HepG2 (cell line): ENCODE results near the gene ZNF341. TPM values are rescaled to one million over a fixed set of nuclear protein-coding genes. Genes with fewer than 3 reads are reported as not detected.

ENCODE experiments used
- ELF3 ChIP-seq: IDR thresholded peaks from 2 replicates; pipeline ENCODE4 v1.6.1; 2016; ENCODE audit warnings: missing genetic modification reagents, missing compliant biosample characterization
- GFI1 ChIP-seq: sonication (generic); formaldehyde crosslinking; IDR thresholded peaks from 2 replicates; pipeline ENCODE4 v1.5.0; 2020; ENCODE audit warnings: missing genetic modification reagents, mild to moderate bottlenecking, borderline replicate concordance
- NRL ChIP-seq: sonication (generic); formaldehyde crosslinking; IDR thresholded peaks from 2 replicates; pipeline ENCODE4 v1.5.0; 2020; ENCODE audit warnings: missing genetic modification reagents, mild to moderate bottlenecking, moderate library complexity, borderline replicate concordance
- PLRG1 ChIP-seq: fragments of 450-650 bp; conservative IDR thresholded peaks from 2 replicates; pipeline ENCODE4 v1.6.1; 2016
- SETDB1 ChIP-seq: sonication (generic); formaldehyde crosslinking; IDR thresholded peaks from 2 replicates; pipeline ENCODE4 v1.5.1; 2020; ENCODE audit warnings: missing genetic modification reagents, mild to moderate bottlenecking, borderline replicate concordance
- SSRP1 ChIP-seq: IDR thresholded peaks from 2 replicates; pipeline ENCODE4 v1.6.1; 2016; ENCODE audit warnings: control low read depth
- ZBTB7B ChIP-seq: sonication (generic); formaldehyde crosslinking; IDR thresholded peaks from 2 replicates; pipeline ENCODE4 v1.4.0; 2020; ENCODE audit warnings: missing genetic modification reagents
- ZFP62 ChIP-seq: sonication (generic); formaldehyde crosslinking; IDR thresholded peaks from 2 replicates; pipeline ENCODE4 v1.4.0; 2020; ENCODE audit warnings: missing genetic modification reagents
- ZKSCAN5 ChIP-seq: sonication (generic); formaldehyde crosslinking; IDR thresholded peaks from 2 replicates; pipeline ENCODE4 v1.5.1; 2020; ENCODE audit warnings: mild to moderate bottlenecking, missing genetic modification reagents
- ZMYM2 ChIP-seq: sonication (generic); formaldehyde crosslinking; IDR thresholded peaks from 2 replicates; pipeline ENCODE4 v1.8.0; 2022; ENCODE audit warnings: mild to moderate bottlenecking, missing genetic modification reagents
- ZNF136 ChIP-seq: sonication (generic); formaldehyde crosslinking; IDR thresholded peaks from 2 replicates; pipeline ENCODE4 v1.8.1; 2022; ENCODE audit warnings: low read depth, mild to moderate bottlenecking, moderate library complexity, missing genetic modification reagents
- ZNF263 ChIP-seq: sonication (generic); formaldehyde crosslinking; IDR thresholded peaks from 2 replicates; pipeline ENCODE4 v1.4.0; 2020; ENCODE audit warnings: missing genetic modification reagents
- ZNF510 ChIP-seq: sonication (generic); formaldehyde crosslinking; IDR thresholded peaks from 2 replicates; pipeline ENCODE4 v1.4.0; 2020; ENCODE audit warnings: low read depth, mild to moderate bottlenecking, missing genetic modification reagents
- ZNF550 ChIP-seq: sonication (generic); formaldehyde crosslinking; IDR thresholded peaks from 2 replicates; pipeline ENCODE4 v1.4.0; 2020; ENCODE audit warnings: mild to moderate bottlenecking, missing genetic modification reagents, borderline replicate concordance
- polyA plus RNA-seq, 8 experiments: library from polyadenylated mRNA; depleted of rRNA in 3 of 8; stranded (reverse) in 7 of 8; unstranded in 1 of 8; fragments of >200 nt; fragmentation: Illumina TruSeq in 4 of 8; extraction: Trizol in 4 of 8; gene quantifications; 2 replicates each; pipeline versions ENCODE4 v1.2.1 to v1.2.3, GENCODE V29; 2011 to 2016; ENCODE audit warnings: low read depth in 4 of 8, missing spikeins in 1 of 8, mixed read lengths in 1 of 8; ENCODE audit not compliant: insufficient read depth in 1 of 8
- total RNA-seq, 5 experiments: library from RNA; depleted of rRNA; stranded (reverse); fragments of >200 nt; fragmentation: Illumina TruSeq; extraction: Trizol; gene quantifications; 2 replicates each; pipeline ENCODE4 v1.2.3, GENCODE V29; 2016; ENCODE audit warnings: low read depth in 1 of 5
- TF ChIP-seq, protein P1 (sequence below): sonication (generic); formaldehyde crosslinking; IDR thresholded peaks from 2 replicates; pipeline ENCODE4 v1.9.0; 2022; ENCODE audit warnings: low read depth, missing genetic modification reagents
- TF ChIP-seq, protein P2 (sequence below): sonication (generic); formaldehyde crosslinking; IDR thresholded peaks from 2 replicates; pipeline ENCODE4 v1.8.0; 2022; ENCODE audit warnings: missing genetic modification reagents, mild to moderate bottlenecking, moderate library complexity, borderline replicate concordance
- TF ChIP-seq, protein P3 (sequence below): fragments of 450-650 bp; IDR thresholded peaks from 2 replicates; pipeline ENCODE4 v1.6.1; 2017; ENCODE audit warnings: mild to moderate bottlenecking
- TF ChIP-seq, protein P4 (sequence below): sonication (generic); formaldehyde crosslinking; conservative IDR thresholded peaks from 2 replicates; pipeline ENCODE4 v1.4.0; 2020; ENCODE audit warnings: missing genetic modification reagents
- TF ChIP-seq, protein P5 (sequence below): sonication (generic); formaldehyde crosslinking; IDR thresholded peaks from 2 replicates; pipeline ENCODE4 v1.5.0; 2020; ENCODE audit warnings: missing genetic modification reagents

The ZNF341 gene
- total and polyA plus RNA-seq, 2 of the 13 experiments (the other 11 are each of a cell fraction or from before 2014, with no cell fraction given), result 1.1 to 2.2 TPM

DNA sequence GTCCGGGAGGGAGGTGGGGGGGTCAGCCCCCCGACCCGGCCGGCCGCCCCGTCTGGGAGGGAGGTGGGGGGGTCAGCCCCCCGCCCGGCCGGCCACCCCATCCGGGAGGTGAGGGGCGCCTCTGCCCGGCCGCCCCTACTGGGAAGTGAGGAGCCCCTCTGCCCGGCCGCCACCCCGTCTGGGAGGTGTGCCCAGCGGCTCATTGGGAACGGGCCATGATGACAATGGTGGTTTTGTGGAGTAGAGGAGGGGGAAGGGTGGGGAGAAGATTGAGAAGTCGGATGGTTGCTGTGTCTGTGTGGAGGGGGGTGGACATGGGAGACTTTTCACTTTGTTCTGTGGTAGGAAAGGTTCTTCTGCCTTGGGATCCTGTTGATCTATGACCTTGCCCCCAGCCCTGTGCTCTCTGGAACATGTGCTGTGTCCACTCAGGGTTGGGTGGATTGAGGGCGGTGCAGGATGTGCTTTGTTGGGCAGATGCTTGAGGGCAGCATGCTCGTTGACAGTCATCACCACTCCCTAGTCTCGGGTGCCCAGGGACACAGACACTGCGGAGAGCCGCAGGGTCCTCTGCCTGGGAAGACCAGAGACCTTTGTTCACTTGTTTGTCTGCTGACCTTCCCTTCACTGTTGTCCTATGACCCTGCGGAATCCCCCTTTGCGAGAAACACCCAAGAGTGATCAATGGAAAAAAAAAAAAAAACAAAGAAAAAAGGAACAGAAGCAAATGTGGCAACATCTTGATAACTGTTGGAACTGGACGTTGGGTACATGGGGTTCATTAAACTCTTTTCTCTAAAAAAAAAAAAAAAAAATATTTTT, 30.0 kb upstream of the ZNF341 start (continued):
- TF ChIP-seq, protein P1, sequence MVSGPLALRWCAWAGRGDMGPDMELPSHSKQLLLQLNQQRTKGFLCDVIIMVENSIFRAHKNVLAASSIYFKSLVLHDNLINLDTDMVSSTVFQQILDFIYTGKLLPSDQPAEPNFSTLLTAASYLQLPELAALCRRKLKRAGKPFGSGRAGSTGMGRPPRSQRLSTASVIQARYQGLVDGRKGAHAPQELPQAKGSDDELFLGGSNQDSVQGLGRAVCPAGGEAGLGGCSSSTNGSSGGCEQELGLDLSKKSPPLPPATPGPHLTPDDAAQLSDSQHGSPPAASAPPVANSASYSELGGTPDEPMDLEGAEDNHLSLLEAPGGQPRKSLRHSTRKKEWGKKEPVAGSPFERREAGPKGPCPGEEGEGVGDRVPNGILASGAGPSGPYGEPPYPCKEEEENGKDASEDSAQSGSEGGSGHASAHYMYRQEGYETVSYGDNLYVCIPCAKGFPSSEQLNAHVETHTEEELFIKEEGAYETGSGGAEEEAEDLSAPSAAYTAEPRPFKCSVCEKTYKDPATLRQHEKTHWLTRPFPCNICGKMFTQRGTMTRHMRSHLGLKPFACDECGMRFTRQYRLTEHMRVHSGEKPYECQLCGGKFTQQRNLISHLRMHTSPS (CRISPR knock-in tag), result peak; percentile 95
- no peak for TF ChIP-seq ZNF550 (CRISPR knock-in tag)
- TF ChIP-seq PLRG1, result no peak
- TF ChIP-seq SETDB1 (CRISPR knock-in tag), result no peak
- no peak for TF ChIP-seq SSRP1 (CRISPR knock-in tag)
- TF ChIP-seq ZKSCAN5 (CRISPR knock-in tag), result no peak
- TF ChIP-seq, protein P2, sequence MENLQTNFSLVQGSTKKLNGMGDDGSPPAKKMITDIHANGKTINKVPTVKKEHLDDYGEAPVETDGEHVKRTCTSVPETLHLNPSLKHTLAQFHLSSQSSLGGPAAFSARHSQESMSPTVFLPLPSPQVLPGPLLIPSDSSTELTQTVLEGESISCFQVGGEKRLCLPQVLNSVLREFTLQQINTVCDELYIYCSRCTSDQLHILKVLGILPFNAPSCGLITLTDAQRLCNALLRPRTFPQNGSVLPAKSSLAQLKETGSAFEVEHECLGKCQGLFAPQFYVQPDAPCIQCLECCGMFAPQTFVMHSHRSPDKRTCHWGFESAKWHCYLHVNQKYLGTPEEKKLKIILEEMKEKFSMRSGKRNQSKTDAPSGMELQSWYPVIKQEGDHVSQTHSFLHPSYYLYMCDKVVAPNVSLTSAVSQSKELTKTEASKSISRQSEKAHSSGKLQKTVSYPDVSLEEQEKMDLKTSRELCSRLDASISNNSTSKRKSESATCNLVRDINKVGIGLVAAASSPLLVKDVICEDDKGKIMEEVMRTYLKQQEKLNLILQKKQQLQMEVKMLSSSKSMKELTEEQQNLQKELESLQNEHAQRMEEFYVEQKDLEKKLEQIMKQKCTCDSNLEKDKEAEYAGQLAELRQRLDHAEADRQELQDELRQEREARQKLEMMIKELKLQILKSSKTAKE (CRISPR knock-in tag), result peak; percentile 98
- TF ChIP-seq ZFP62 (CRISPR knock-in tag), result no peak
- no peak; the same call in 1 of the 2 replicates for TF ChIP-seq GFI1 (CRISPR knock-in tag)
- TF ChIP-seq, protein P3, sequence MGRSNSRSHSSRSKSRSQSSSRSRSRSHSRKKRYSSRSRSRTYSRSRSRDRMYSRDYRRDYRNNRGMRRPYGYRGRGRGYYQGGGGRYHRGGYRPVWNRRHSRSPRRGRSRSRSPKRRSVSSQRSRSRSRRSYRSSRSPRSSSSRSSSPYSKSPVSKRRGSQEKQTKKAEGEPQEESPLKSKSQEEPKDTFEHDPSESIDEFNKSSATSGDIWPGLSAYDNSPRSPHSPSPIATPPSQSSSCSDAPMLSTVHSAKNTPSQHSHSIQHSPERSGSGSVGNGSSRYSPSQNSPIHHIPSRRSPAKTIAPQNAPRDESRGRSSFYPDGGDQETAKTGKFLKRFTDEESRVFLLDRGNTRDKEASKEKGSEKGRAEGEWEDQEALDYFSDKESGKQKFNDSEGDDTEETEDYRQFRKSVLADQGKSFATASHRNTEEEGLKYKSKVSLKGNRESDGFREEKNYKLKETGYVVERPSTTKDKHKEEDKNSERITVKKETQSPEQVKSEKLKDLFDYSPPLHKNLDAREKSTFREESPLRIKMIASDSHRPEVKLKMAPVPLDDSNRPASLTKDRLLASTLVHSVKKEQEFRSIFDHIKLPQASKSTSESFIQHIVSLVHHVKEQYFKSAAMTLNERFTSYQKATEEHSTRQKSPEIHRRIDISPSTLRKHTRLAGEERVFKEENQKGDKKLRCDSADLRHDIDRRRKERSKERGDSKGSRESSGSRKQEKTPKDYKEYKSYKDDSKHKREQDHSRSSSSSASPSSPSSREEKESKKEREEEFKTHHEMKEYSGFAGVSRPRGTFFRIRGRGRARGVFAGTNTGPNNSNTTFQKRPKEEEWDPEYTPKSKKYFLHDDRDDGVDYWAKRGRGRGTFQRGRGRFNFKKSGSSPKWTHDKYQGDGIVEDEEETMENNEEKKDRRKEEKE, result no peak
- peak; percentile 87 for TF ChIP-seq ZBTB7B (CRISPR knock-in tag)
- TF ChIP-seq ZNF263, result peak; percentile 62; the same call in 1 of the 2 replicates
- peak; percentile 68 for TF ChIP-seq ELF3 (CRISPR knock-in tag)
- no peak for TF ChIP-seq ZNF510
- 0 out of 2 replicates have a peak, but pooled peaks have one; percentile 76 for TF ChIP-seq ZNF136
- TF ChIP-seq, protein P4, sequence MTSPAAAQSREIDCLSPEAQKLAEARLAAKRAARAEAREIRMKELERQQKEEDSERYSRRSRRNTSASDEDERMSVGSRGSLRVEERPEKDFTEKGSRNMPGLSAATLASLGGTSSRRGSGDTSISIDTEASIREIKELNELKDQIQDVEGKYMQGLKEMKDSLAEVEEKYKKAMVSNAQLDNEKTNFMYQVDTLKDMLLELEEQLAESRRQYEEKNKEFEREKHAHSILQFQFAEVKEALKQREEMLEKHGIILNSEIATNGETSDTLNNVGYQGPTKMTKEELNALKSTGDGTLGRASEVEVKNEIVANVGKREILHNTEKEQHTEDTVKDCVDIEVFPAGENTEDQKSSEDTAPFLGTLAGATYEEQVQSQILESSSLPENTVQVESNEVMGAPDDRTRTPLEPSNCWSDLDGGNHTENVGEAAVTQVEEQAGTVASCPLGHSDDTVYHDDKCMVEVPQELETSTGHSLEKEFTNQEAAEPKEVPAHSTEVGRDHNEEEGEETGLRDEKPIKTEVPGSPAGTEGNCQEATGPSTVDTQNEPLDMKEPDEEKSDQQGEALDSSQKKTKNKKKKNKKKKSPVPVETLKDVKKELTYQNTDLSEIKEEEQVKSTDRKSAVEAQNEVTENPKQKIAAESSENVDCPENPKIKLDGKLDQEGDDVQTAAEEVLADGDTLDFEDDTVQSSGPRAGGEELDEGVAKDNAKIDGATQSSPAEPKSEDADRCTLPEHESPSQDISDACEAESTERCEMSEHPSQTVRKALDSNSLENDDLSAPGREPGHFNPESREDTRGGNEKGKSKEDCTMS (CRISPR knock-in tag), result no peak
- TF ChIP-seq NRL (CRISPR knock-in tag), result peak; percentile 75
- TF ChIP-seq, protein P5, sequence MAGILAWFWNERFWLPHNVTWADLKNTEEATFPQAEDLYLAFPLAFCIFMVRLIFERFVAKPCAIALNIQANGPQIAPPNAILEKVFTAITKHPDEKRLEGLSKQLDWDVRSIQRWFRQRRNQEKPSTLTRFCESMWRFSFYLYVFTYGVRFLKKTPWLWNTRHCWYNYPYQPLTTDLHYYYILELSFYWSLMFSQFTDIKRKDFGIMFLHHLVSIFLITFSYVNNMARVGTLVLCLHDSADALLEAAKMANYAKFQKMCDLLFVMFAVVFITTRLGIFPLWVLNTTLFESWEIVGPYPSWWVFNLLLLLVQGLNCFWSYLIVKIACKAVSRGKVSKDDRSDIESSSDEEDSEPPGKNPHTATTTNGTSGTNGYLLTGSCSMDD (CRISPR knock-in tag), result no peak
- peak; percentile 96 for TF ChIP-seq ZMYM2 (CRISPR knock-in tag)
